Endometrium (tissue), 2 donors: ENCODE data around the gene RIPOR1.

ENCODE experiments used
- FAIRE-seq: peaks from 2 replicates; lab custom pipeline; 2012; peaks lifted over from hg19 to GRCh38; lab: Jason Lieb, UNC
- donor health status: control.
- donor health status: control.

The RIPOR1 gene

GRCh38 chr16:67558859-67559258 lies 30.2 kb downstream of the RIPOR1 start:
- no peak for FAIRE-seq

- no peak for FAIRE-seq
These were observed 32.3 kb downstream of the RIPOR1 start for GRCh38 chr16:67560827-67561342.

GRCh38 chr16:67561501-67561823 lies 32.8 kb downstream of the RIPOR1 start:
- FAIRE-seq, result no peak

- no peak for FAIRE-seq
These were observed 33.3 kb downstream of the RIPOR1 start for GRCh38 chr16:67561824-67562525.

- no peak for FAIRE-seq
These were observed 33.9 kb downstream of the RIPOR1 start, which contains the start of gene CTCF for GRCh38 chr16:67562526-67562917. CTCF (plus strand) TSS chr16:67562526; CDS start chr16:67610833, 48,307 bp downstream.

GRCh38 chr16:67562918-67563707 lies 34.5 kb downstream of the RIPOR1 start:
- no peak for FAIRE-seq

GRCh38 chr16:67563708-67564468 lies 35.3 kb downstream of the RIPOR1 start:
- FAIRE-seq, result no peak

- FAIRE-seq, result no peak
These were observed 37.0 kb downstream of the RIPOR1 start for GRCh38 chr16:67565470-67566100.

GRCh38 chr16:67571464-67571863 lies 42.8 kb downstream of the RIPOR1 start:
- FAIRE-seq, result no peak

GRCh38 chr16:67571981-67572431 lies 43.4 kb downstream of the RIPOR1 start:
- FAIRE-seq, result no peak

- no peak for FAIRE-seq
These were observed 51.1 kb downstream of the RIPOR1 start for GRCh38 chr16:67579686-67580085.

- FAIRE-seq, result no peak
These were observed 51.6 kb downstream of the RIPOR1 start for GRCh38 chr16:67580202-67580601.

- no peak for FAIRE-seq
These were observed 64.7 kb downstream of the RIPOR1 start for GRCh38 chr16:67593288-67593687.

GRCh38 chr16:67593701-67594100 lies 65.1 kb downstream of the RIPOR1 start:
- no peak for FAIRE-seq

- FAIRE-seq, result no peak
These were observed 65.8 kb downstream of the RIPOR1 start for GRCh38 chr16:67594256-67594915.

- FAIRE-seq, result no peak
These were observed 66.3 kb downstream of the RIPOR1 start for GRCh38 chr16:67594956-67595355.
